Spleen (tissue), 13 donors: ENCODE data around the gene HSD17B12. TPM values are rescaled to one million over a fixed set of nuclear protein-coding genes. Genes with fewer than 3 reads are reported as not detected.

Source experiments
- DNase-seq: peaks from one replicate; pipeline ENCODE4 v3.0.0-alpha.2; 2020
- H3K27ac ChIP-seq, 8 donors: fragments of 200-600 bp; sonication (generic) in 7 of 8; 1 replicate in 4 of 8; 2 replicates in 4 of 8; pipeline versions ENCODE4 v1.5.0 to v1.8.0; 2016 to 2021; ENCODE audit warnings: inconsistent platforms in 4 of 8, mild to moderate bottlenecking in 4 of 8, moderate library complexity in 1 of 8
- H3K27me3 ChIP-seq, 7 donors: fragments of 200-600 bp; sonication (generic) in 6 of 7; replicated peaks in 1 of 7; 1 replicate in 4 of 7; 2 replicates in 3 of 7; pipeline versions ENCODE4 v1.5.0 to v1.8.0; 2016 to 2021; ENCODE audit warnings: inconsistent platforms in 3 of 7, mild to moderate bottlenecking in 1 of 7
- H3K36me3 ChIP-seq, 6 donors: fragments of 200-600 bp; sonication (generic) in 5 of 6; 1 replicate in 4 of 6; 2 replicates in 2 of 6; pipeline versions ENCODE4 v1.5.0 to v1.8.0; 2016 to 2021; ENCODE audit warnings: inconsistent platforms in 2 of 6
- H3K4me1 ChIP-seq, 6 donors: fragments of 200-600 bp; sonication (generic) in 5 of 6; 1 replicate in 3 of 6; 2 replicates in 3 of 6; pipeline versions ENCODE4 v1.5.0 to v1.8.0; 2016 to 2021; ENCODE audit warnings: inconsistent platforms in 3 of 6
- H3K4me3 ChIP-seq, 8 donors: fragments of 200-600 bp; sonication (generic) in 7 of 8; 1 replicate in 4 of 8; 2 replicates in 4 of 8; pipeline versions ENCODE4 v1.5.0 to v1.8.0; 2016 to 2021; ENCODE audit warnings: inconsistent platforms in 4 of 8, mild to moderate bottlenecking in 4 of 8, moderate library complexity in 2 of 8
- H3K9me3 ChIP-seq, 8 donors: fragments of 200-600 bp; sonication (generic) in 7 of 8; 1 replicate in 4 of 8; 2 replicates in 4 of 8; pipeline versions ENCODE4 v1.5.0 to v1.8.0; 2016 to 2021; ENCODE audit warnings: inconsistent platforms in 4 of 8
- CTCF ChIP-seq, 11 experiments: fragments of 200-600 bp in 7 of 11; fragments of 450-650 bp in 4 of 11; sonication (generic) in 4 of 11; IDR thresholded peaks in 8 of 11; conservative IDR thresholded peaks in 3 of 11; 1 replicate in 7 of 11; 2 replicates in 4 of 11; pipeline versions ENCODE4 v1.4.0 to v1.8.0; 2016 to 2021; ENCODE audit warnings: antibody characterized with exemption in 11 of 11, inconsistent platforms in 4 of 11, mild to moderate bottlenecking in 1 of 11
- POLR2A ChIP-seq, 3 donors: fragments of 450-650 bp; IDR thresholded peaks; one replicate each; pipeline ENCODE4 v1.5.1; 2017; ENCODE audit warnings: antibody characterized with exemption in 3 of 3, mild to moderate bottlenecking in 1 of 3
- POLR2AphosphoS5 ChIP-seq, 3 donors: sonication (generic); formaldehyde crosslinking; IDR thresholded peaks; one replicate each; pipeline ENCODE4 v1.5.1; 2017; ENCODE audit warnings: antibody characterized with exemption in 3 of 3
- WGBS, 5 donors: extraction: QIAGEN DNeasy Blood & Tissue Kit in 3 of 5; methylation state at CpG; one replicate each; pipeline versions ENCODE4 v1.1.5 to v1.1.7; 2013 to 2018; 5-methylcytosine and 5-hydroxymethylcytosine counted together
- intact Hi-C: fragments of 100-400 bp; cut with DNase I; formaldehyde crosslinking; loops from one replicate; pipeline ENCODE4 v1.15.0; 2023; ENCODE audit warnings: low total_unique reads
- long read RNA-seq, 2 donors: transcript quantifications; one replicate each; lab custom pipeline, GENCODE V29; 2026
- polyA plus RNA-seq, 3 donors: library from polyadenylated mRNA; stranded (reverse); fragments of 200-250 nt; gene quantifications; one replicate each; pipeline ENCODE4 v1.2.1, GENCODE V29; 2013
- total RNA-seq, 7 donors: library from RNA; depleted of rRNA in 3 of 7; stranded (reverse); fragments of >200 nt in 3 of 7; fragmentation: NEBNext Ultra II Directional in 4 of 7; extraction: Animal tissue kit (Norgen Biotek cat#: 25700) in 4 of 7; gene quantifications; one replicate each; pipeline versions ENCODE4 v1.1.0 to v1.2.1, GENCODE V29; 2016 to 2021
- donor health status: healthy with polysubstance abuse.
- donor health status: DM: no; HTN: no; CAD: no; lungs with moderate emphysema.
- donor health status: DM: no; HTN: no; CAD: no.
- donor health status: Bipolar disorder and iron deficiency.
- donor health status: healthy.
- donor health status: DM: no; HTN: no; CAD: no.
- donor health status: DM: yes; HTN: yes; CAD: no.

Gene HSD17B12
- total RNA-seq (10 to 100 TPM; 51.1 to 80.0 (median 64.3) TPM), polyA plus RNA-seq (10 to 100 TPM; 17.5 to 25.5 (median 20.6) TPM)
- long read RNA-seq, donor 1, full-length matches to known transcripts = 25 of 43 reads
- long read RNA-seq, donor 1, partial matches to known transcripts = 18 of 43 reads
- long read RNA-seq, donor 1, other reads (novel, unspliced or antisense) = 0 of 43 reads
- long read RNA-seq, donor 2, full-length matches to known transcripts = 6 of 6 reads
- long read RNA-seq, donor 2, partial matches to known transcripts = 0 of 6 reads
- long read RNA-seq, donor 2, other reads (novel, unspliced or antisense) = 0 of 6 reads

- TF ChIP-seq POLR2A (IDR thresholded peaks at IDR 0.05) (peak; percentile 57 to 94 (median 79)), CTCF (IDR thresholded peaks at IDR 0.05 in 8 of 11, conservative IDR thresholded peaks at IDR 0.05 in 3 of 11) (peak in 2 of 11 experiments; percentile 27 to 48), POLR2AphosphoS5 (IDR thresholded peaks at IDR 0.05) (peak; percentile 94 to 97 (median 95))
- Histone ChIP-seq H3K9me3 (peaks cover 0 to 5% (median 0%) of the 10 kb centered on the region in 8 donors), H3K4me1 (peaks cover 16 to 58% (median 34%) of the 10 kb centered on the region in 6 donors), H3K36me3 (peaks cover 0 to 13% (median 0%) of the 10 kb centered on the region in 6 donors), H3K27me3 (no peaks in the 10 kb centered on the region), H3K27ac (peak within 1 kb of the TSS; percentile 83 to 97 (median 96)), H3K4me3 (peak within 1 kb of the TSS; percentile 45 to 88 (median 78))
- intact Hi-C loops = no loop called here
- DNase-seq = peak; percentile 100
- 0 to 1% (median 0%) methylated on average over 34 to 62 of the region's 62 CpGs for WGBS, 5 donors
These were observed at the start of gene HSD17B12 for GRCh38 chr11:43680521-43681400. HSD17B12 (plus strand) TSS chr11:43680738; CDS start chr11:43680828, 90 bp downstream.

- Histone ChIP-seq H3K27me3 (peaks cover 0 to 63% (median 0%) of the 10 kb centered on the region in 7 donors), H3K4me1 (no peaks in the 10 kb centered on the region), H3K4me3 (no peak overlapping the region), H3K27ac (no peak overlapping the region), H3K36me3 (no peaks in the 10 kb centered on the region), H3K9me3 (no peaks in the 10 kb centered on the region)
- TF ChIP-seq CTCF (IDR thresholded peaks at IDR 0.05 in 8 of 11, conservative IDR thresholded peaks at IDR 0.05 in 3 of 11) (no peak), POLR2A (IDR thresholded peaks at IDR 0.05) (no peak), POLR2AphosphoS5 (IDR thresholded peaks at IDR 0.05) (no peak)
- WGBS, 5 donors = 24 to 39% (median 31%) methylated on average over 14 of the region's 14 CpGs
- no peak for DNase-seq
- intact Hi-C loops = no loop called here
These were observed 48.8 kb upstream of the HSD17B12 start for GRCh38 chr11:43631732-43632131.

GRCh38 chr11:43632181-43632580 lies 48.4 kb upstream of the HSD17B12 start:
- Histone ChIP-seq H3K4me1 (no peaks in the 10 kb centered on the region), H3K27ac (no peak overlapping the region), H3K36me3 (no peaks in the 10 kb centered on the region), H3K9me3 (no peaks in the 10 kb centered on the region), H3K27me3 (peaks cover 0 to 65% (median 2%) of the 10 kb centered on the region in 7 donors), H3K4me3 (no peak overlapping the region)
- 7 to 18% (median 13%) methylated on average over 3 of the region's 3 CpGs for WGBS, 5 donors
- intact Hi-C loops = no loop called here
- no peak for DNase-seq
- no peak for TF ChIP-seq CTCF (IDR thresholded peaks at IDR 0.05 in 8 of 11, conservative IDR thresholded peaks at IDR 0.05 in 3 of 11)
- TF ChIP-seq POLR2AphosphoS5 (IDR thresholded peaks at IDR 0.05) = no peak
- no peak for TF ChIP-seq POLR2A (IDR thresholded peaks at IDR 0.05)
